Peyer's patch (tissue), 4 donors: Measurements from ENCODE around the gene C1orf52. TPM values are rescaled to one million over a fixed set of nuclear protein-coding genes. Genes with fewer than 3 reads are reported as not detected.
A peak's percentile ranks its signal among the peaks of the same experiment; 100 is the strongest.

Experiments
- DNase-seq, 3 donors: peaks; one replicate each; pipeline ENCODE4 v3.0.0-alpha.2; 2017 to 2019
- H3K27ac ChIP-seq, 4 donors: fragments of 200-600 bp; sonication (generic); one replicate each; pipeline ENCODE4 v1.5.1; 2016 to 2019
- H3K27me3 ChIP-seq, 2 donors: fragments of 200-600 bp; sonication (generic); one replicate each; pipeline ENCODE4 v1.5.1; 2019
- H3K36me3 ChIP-seq, 3 donors: fragments of 200-600 bp; sonication (generic); one replicate each; pipeline ENCODE4 v1.5.1; 2016 to 2019
- H3K4me1 ChIP-seq, 4 donors: fragments of 200-600 bp; sonication (generic); one replicate each; pipeline ENCODE4 v1.5.1; 2016 to 2019
- H3K4me3 ChIP-seq, 4 donors: fragments of 200-600 bp; sonication (generic); 1 replicate in 3 of 4; 2 replicates in 1 of 4; pipeline ENCODE4 v1.5.1; 2016 to 2019; ENCODE audit warnings: mild to moderate bottlenecking in 1 of 4
- H3K9me3 ChIP-seq, 4 donors: fragments of 200-600 bp; sonication (generic); one replicate each; pipeline ENCODE4 v1.5.1; 2016 to 2019; ENCODE audit warnings: mild to moderate bottlenecking in 1 of 4
- CTCF ChIP-seq, 6 experiments: fragments of 450-650 bp in 4 of 6; fragments of 200-600 bp in 2 of 6; sonication (generic) in 1 of 6; IDR thresholded peaks; one replicate each; pipeline ENCODE4 v1.5.1; 2017 to 2019; ENCODE audit warnings: antibody characterized with exemption in 6 of 6, mild to moderate bottlenecking in 3 of 6, moderate library complexity in 1 of 6
- POLR2A ChIP-seq, 2 donors: fragments of 450-650 bp; IDR thresholded peaks; one replicate each; pipeline ENCODE4 v1.5.1; 2017; ENCODE audit warnings: antibody characterized with exemption in 2 of 2, mild to moderate bottlenecking in 2 of 2, moderate library complexity in 2 of 2
- total RNA-seq, 4 donors: library from RNA; depleted of rRNA; stranded (reverse); fragments of >200 nt; gene quantifications; one replicate each; pipeline ENCODE4 v1.1.0, GENCODE V29; 2016

C1orf52 gene
- total RNA-seq, 4 donors from 2014 or later = 15.1 to 57.8 (median 18.4) TPM

GRCh38 chr1:85243372-85243771 lies 16.1 kb downstream of the C1orf52 start:
- no peak for DNase-seq
- TF ChIP-seq CTCF (IDR thresholded peaks at IDR 0.05) (no peak), POLR2A (IDR thresholded peaks at IDR 0.05) (no peak)
- Histone ChIP-seq H3K27ac (no peak overlapping the region), H3K4me1 (no peaks in the 10 kb centered on the region), H3K36me3 (no peaks in the 10 kb centered on the region), H3K9me3 (no peaks in the 10 kb centered on the region), H3K4me3 (no peak overlapping the region), H3K27me3 (no peaks in the 10 kb centered on the region)

GRCh38 chr1:85240643-85241042 lies 18.8 kb downstream of the C1orf52 start:
- no peak overlapping the region for H3K27ac ChIP-seq

GRCh38 chr1:85240174-85240601 lies 19.3 kb downstream of the C1orf52 start:
- Histone ChIP-seq H3K27ac (no peak overlapping the region), H3K4me3 (no peak overlapping the region), H3K27me3 (no peaks in the 10 kb centered on the region), H3K36me3 (no peaks in the 10 kb centered on the region), H3K4me1 (no peaks in the 10 kb centered on the region), H3K9me3 (no peaks in the 10 kb centered on the region)
- peak in 4 of 6 experiments; percentile 13 to 49 (median 42) for TF ChIP-seq CTCF (IDR thresholded peaks at IDR 0.05)
- no peak for TF ChIP-seq POLR2A (IDR thresholded peaks at IDR 0.05)
- no peak for DNase-seq

More at GRCh38 chr1:85240643-85241042, 18.8 kb downstream of the C1orf52 start:
- no peaks in the 10 kb centered on the region for H3K9me3 ChIP-seq
- no peaks in the 10 kb centered on the region for H3K36me3 ChIP-seq
- H3K4me1 ChIP-seq = no peaks in the 10 kb centered on the region
- no peaks in the 10 kb centered on the region for H3K27me3 ChIP-seq
- H3K4me3 ChIP-seq = no peak overlapping the region
- DNase-seq = no peak
- TF ChIP-seq POLR2A (IDR thresholded peaks at IDR 0.05) (no peak), CTCF (IDR thresholded peaks at IDR 0.05) (no peak)

- no peak for TF ChIP-seq CTCF (IDR thresholded peaks at IDR 0.05)
- no peak for TF ChIP-seq POLR2A (IDR thresholded peaks at IDR 0.05)
- Histone ChIP-seq H3K27ac (no peak overlapping the region), H3K4me3 (no peak overlapping the region), H3K4me1 (no peaks in the 10 kb centered on the region), H3K36me3 (no peaks in the 10 kb centered on the region), H3K9me3 (no peaks in the 10 kb centered on the region), H3K27me3 (no peaks in the 10 kb centered on the region)
- DNase-seq = no peak
Measured at GRCh38 chr1:85237613-85238012, 21.8 kb downstream of the C1orf52 start.

- Histone ChIP-seq H3K4me1 (peaks cover 0 to 4% (median 0%) of the 10 kb centered on the region in 4 donors), H3K27me3 (no peaks in the 10 kb centered on the region), H3K9me3 (no peaks in the 10 kb centered on the region), H3K4me3 (no peak overlapping the region), H3K27ac (no peak overlapping the region), H3K36me3 (no peaks in the 10 kb centered on the region)
- TF ChIP-seq POLR2A (IDR thresholded peaks at IDR 0.05) (no peak), CTCF (IDR thresholded peaks at IDR 0.05) (peak in 4 of 6 experiments; percentile 3 to 36 (median 17))
- DNase-seq = no peak
Measured at GRCh38 chr1:85230305-85230977, 29.0 kb downstream of the C1orf52 start.
